Embryonic facial prominence (tissue), 1 donor: ENCODE measurements around the gene TRPV6.

Experiments
- DNase-seq: peaks from one replicate; pipeline ENCODE4 v3.0.0-alpha.2; 2016; ENCODE audit errors: extremely low spot score

Gene TRPV6

GRCh38 chr7:142908290-142908689 is 22.7 kb upstream of the TRPV6 start:
- DNase-seq = no peak

GRCh38 chr7:142906643-142907042 is 21.1 kb upstream of the TRPV6 start:
- no peak for DNase-seq

- DNase-seq = no peak
Observed at GRCh38 chr7:142905759-142906158, 20.2 kb upstream of the TRPV6 start.

- DNase-seq = no peak
Observed at GRCh38 chr7:142904128-142904527, 18.6 kb upstream of the TRPV6 start.

GRCh38 chr7:142901426-142902259 is 16.1 kb upstream of the TRPV6 start:
- no peak for DNase-seq

- DNase-seq = no peak
Observed at GRCh38 chr7:142899661-142900060, 14.1 kb upstream of the TRPV6 start.

GRCh38 chr7:142898377-142899170 is 13.0 kb upstream of the TRPV6 start:
- DNase-seq = no peak

- DNase-seq = no peak
Observed at GRCh38 chr7:142897691-142898090, 12.1 kb upstream of the TRPV6 start.

- DNase-seq = no peak
Observed at GRCh38 chr7:142896741-142897379, 11.3 kb upstream of the TRPV6 start.

GRCh38 chr7:142896151-142896550 is 10.6 kb upstream of the TRPV6 start:
- no peak for DNase-seq

- no peak for DNase-seq
Observed at GRCh38 chr7:142894985-142895593, 9.5 kb upstream of the TRPV6 start.

GRCh38 chr7:142894112-142894984 is 8.8 kb upstream of the TRPV6 start:
- DNase-seq = no peak

- DNase-seq = no peak
Observed at GRCh38 chr7:142892951-142893350, 7.4 kb upstream of the TRPV6 start.

GRCh38 chr7:142891490-142892082 is 6.0 kb upstream of the TRPV6 start:
- DNase-seq = no peak

GRCh38 chr7:142890874-142891485 is 5.4 kb upstream of the TRPV6 start:
- no peak for DNase-seq

GRCh38 chr7:142889816-142890215 is 4.3 kb upstream of the TRPV6 start:
- no peak for DNase-seq

GRCh38 chr7:142887282-142888015 is 1.9 kb upstream of the TRPV6 start:
- DNase-seq = no peak

GRCh38 chr7:142886866-142887265 is 1.3 kb upstream of the TRPV6 start:
- no peak for DNase-seq

- no peak for DNase-seq
Observed at GRCh38 chr7:142884286-142884640, 1.3 kb downstream of the TRPV6 start.
